ENCODE measurements around the gene ZC3HAV1.
A peak's percentile ranks its signal among the peaks of the same experiment; 100 is the strongest.
"Not testable (repeated sequence)": the region's sequence is repeated elsewhere in the genome, so short reads cannot be mapped to it uniquely, and the experiment has no call there.

The ZC3HAV1 gene

GRCh38 chr7:139112741-139113250 is 3.3 kb upstream of the ZC3HAV1 start:
- DNase-seq (ENCODE audit: low read depth) = no peak

DNA sequence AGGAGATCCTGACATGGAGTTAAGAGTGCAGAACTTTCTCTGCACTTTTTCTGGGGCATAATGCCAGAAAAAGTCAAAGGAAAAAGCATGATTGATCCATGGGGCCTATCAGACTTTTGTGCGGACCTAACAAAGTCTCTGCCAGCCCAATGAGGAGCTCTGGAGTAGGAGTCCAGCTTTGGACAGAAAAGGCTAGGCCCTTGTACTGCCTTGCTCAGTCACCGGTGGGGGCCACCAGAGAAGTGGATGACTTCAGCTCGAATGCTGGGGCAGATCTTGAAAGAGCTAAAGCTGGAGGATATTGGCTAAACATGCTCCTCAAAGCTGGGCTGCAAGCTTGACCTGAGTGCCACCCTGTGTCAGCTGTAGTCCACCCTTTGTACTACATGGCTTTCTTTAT is 2.8 kb upstream of the ZC3HAV1 start:
- no peak for DNase-seq (ENCODE audit: low read depth)

DNA sequence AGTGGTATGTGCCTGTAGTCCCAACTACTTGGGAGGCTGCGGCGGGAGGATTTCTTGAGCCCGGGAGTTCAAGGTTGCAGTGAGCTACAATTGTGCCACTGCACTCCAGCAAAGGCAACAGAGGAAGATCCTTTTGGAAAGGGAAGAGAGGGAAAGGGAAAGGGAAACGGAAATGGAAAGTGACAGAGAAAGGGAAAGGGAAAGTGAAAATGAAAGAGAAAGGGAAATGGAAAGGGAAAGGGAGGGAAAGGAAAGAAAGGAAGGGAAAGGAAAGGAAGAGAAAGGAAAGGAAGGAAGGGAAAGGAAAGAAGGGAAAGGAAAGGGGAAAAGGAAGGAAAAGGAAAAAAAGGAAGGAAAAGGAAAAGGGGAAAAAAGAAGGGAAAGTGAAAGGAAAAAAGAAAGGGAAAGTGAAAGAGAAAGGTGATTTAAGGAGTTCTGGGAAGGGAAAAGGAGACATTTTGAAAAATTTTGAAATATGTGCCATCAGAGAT is 2.3 kb upstream of the ZC3HAV1 start:
- DNase-seq (ENCODE audit: low read depth) = no peak

- DNase-seq (ENCODE audit: low read depth) = no peak
Observed at GRCh38 chr7:139111147-139111546, 1.6 kb upstream of the ZC3HAV1 start.

GRCh38 chr7:139109983-139110411 is 477 bp upstream of the ZC3HAV1 start:
- DNase-seq (ENCODE audit: low read depth) = no peak

DNA sequence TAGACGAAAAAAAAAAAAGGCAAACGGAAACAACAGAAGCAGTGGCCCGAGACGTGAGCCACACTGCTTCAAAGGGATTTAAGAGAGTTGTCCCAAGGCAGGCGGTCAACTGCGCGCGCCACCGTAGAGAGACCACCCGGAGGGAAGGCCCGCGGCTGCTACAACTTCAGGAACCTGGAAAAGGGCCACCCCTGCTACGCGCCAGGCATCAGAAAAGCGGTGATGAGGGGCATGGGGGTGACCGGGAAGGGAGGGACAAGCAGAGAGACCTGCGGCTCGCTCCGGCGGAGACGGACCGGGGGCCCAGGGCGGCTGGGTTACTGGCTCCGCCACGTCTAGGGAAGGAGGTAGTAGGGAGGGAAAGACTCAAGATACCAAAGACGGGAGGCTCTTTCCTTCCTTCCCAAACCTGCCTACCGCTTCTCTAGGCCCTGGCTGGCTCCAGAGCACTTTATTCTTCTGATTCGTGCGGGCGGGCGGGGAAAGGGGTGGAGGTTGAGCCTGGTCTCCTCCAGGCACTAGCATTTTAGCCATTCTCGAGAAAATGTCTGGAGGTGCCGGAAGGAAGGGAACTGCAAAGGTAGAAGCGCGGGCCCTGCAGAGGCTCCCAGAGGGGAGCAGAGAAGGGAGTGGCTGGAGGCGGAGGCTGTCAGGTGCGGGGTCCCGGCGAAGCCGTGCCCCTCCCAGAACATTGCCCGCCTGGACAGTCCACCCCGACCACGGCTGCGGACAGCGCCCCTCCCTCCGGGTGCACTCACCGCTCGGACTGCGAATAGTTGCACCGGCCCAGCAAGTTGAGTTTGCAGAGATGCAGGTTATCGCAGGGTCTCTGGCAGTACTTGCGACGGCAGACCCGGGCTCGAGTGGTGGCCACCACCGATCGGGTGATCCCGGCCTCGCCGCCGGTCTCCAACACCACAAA is 993 bp downstream of the ZC3HAV1 start:
- DNase-seq (ENCODE audit: low read depth) = no peak

DNA sequence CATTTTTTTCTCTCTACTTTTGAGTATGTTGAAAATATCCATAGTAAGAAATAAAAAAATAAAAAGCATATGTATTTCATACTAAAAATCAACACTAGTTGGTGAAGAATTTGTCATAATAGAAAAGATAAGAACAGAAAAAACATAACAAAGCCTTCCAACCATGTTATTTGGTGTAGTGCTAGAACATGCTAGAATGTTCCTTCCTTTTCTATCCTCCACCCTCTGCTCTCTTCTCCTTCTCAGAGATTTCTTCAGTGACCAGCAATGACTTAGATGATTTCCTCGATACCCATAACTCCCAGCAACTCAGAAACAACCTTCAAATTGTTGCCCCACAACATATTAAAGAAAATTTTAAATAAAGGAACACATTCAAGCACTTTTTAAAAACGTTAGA is 2.6 kb downstream of the ZC3HAV1 start:
- DNase-seq (ENCODE audit: low read depth) = no peak

- DNase-seq (ENCODE audit: low read depth) = not testable (repeated sequence)
Observed at GRCh38 chr7:139106227-139106626, 3.3 kb downstream of the ZC3HAV1 start.

DNA sequence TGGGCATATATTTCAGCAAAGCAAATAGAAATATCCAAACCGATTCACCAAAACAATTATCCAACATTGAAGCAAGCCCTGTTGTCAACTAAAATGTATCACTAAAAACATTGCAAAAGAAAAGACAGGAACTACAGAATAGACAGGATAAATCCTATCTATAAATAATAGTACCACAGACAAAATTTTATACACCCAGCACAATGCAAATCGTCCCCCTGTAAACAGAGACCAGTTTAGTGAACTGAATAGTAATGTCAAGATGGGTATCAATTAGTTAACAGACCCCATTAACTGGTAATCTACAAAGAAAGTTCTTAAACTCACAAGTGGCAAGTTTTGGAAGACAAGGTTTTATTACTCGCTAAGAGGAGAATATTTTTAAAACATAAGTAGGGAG is 4.0 kb downstream of the ZC3HAV1 start:
- no peak for DNase-seq (ENCODE audit: low read depth)

DNA sequence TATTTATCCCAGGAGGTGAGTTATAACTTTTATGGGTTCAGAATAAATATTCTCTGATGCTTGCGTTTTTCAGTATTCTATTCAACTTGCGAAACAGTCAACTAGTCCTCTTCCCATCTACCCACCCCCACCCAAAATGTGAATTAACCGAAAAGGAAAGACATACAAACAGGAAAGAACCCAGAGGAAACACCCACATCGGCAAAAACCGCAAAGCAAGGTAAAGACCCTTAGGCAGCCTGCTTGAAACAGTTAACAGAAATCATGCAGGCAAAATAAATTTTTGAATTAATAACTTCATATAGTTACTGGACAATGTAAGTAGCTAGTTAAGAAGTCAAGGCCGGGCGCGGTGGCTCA is 5.4 kb downstream of the ZC3HAV1 start:
- no peak for DNase-seq (ENCODE audit: low read depth)

GRCh38 chr7:139103057-139103815 is 6.3 kb downstream of the ZC3HAV1 start:
- DNase-seq (ENCODE audit: low read depth) = no peak

- DNase-seq (ENCODE audit: low read depth) = not testable (repeated sequence)
Observed at GRCh38 chr7:139101637-139102158, 7.8 kb downstream of the ZC3HAV1 start.

DNA sequence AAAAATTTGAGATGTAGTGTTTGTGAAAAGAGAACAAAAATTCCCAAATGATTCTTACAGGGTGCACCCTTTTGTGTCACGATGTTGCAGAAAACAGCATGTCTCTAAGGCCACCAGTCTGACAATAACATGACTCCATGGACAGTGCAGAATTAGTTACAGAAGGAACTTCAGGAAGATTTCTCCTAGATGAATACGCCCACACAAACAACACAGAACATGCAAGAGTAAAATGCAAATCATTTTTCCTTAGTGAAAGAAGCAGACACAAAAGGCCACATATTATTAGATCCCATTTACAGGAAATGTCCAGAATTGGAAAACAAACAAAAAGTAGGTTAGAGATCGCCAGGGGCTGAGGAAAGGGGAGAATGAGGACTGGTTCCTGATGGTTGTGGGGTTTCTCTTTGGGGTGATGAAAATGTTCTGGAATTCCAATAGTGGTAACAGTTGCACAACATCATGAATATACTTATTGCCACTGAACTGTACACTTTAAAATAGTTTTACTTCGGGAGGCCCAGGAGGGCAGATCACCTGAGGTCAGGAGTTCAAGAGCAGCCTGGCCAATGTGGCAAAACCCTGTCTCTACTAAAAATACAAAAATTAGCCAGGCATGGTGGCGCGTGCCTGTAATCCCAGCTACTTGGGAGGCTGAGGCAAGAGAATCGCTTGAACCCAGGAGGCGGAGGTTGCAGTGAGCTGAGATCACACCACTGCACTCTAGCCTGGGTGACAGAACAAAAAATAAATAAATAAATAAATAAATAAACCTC is 10.2 kb downstream of the ZC3HAV1 start:
- DNase-seq (ENCODE audit: low read depth) = no peak

GRCh38 chr7:139095194-139095659 is 14.3 kb downstream of the ZC3HAV1 start:
- DNase-seq (ENCODE audit: low read depth) = peak; percentile 78

GRCh38 chr7:139094596-139094995 is 14.9 kb downstream of the ZC3HAV1 start:
- DNase-seq (ENCODE audit: low read depth) = no peak

DNA sequence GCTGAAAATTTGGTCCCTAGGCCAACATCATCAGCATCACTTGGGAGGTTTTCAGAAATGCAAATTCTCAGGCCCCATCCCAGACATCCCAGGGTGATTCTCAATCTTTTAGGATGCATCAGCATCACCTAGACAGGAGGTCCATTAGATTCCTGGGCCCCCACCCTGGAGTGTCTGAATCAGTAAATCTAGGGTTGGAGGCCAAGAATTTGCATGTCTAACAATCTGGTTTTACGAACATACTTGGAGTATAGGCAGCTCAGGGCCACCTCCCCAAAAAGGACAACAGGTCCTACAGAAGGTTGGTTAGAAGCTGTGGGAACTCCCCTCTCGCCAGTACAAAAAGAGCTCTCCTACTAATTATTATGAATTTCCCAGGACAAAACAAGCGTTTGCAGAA is 15.5 kb downstream of the ZC3HAV1 start:
- no peak for DNase-seq (ENCODE audit: low read depth)

DNA sequence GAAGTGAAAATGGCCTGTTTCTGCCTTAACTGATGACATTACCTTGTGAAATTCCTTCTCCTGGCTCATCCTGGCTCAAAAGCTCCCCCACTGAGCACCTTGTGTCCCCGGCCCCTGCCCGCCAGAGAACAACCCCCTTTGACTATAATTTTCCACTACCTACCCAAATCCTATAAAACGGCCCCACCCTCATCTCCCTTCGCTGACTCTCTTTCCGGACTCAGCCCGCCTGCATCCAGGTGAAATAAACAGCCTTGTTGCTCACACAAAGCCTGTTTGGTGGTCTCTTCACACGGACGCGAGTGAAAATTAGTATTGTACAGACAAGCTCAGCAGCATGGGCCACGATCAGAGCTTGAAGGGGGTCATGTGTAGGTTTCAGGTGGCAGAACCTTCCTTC is 16.0 kb downstream of the ZC3HAV1 start:
- DNase-seq (ENCODE audit: low read depth) = not testable (repeated sequence)

DNA sequence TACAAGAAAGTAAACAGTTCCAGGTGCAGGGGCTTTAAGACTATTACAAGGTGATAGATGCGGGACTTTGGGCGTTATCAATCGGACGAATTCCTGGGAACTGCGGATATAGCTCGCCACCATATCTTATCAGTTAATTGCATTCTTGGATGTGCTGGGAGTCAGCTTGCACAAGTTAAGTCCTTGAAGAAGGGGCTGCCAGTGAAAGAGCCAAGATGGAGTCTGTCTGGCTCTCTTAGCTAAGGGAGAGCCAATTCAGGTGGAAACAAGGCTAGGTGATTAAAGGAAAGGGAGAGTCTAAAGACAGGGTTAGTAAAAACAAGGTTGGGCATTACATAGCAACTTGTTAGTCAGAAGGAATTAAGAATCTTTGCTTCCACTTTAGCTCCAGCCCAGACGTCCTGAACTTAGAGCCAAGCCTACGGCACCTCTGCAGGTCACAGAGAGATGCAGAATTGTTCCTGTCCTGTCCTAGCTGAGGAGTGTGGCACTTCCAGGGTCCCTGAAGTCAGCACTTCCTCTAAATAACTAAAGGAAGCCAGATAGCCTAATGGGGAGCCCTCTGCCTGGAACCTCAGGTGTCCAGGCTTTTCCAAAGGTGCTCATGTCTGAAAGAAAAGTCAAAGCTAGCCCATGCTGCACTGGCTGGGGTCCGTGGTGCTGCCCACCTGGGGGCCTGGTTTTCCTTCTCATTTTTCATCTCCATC is 17.3 kb downstream of the ZC3HAV1 start:
- no peak for DNase-seq (ENCODE audit: low read depth)

- no peak for DNase-seq (ENCODE audit: low read depth)
Observed at GRCh38 chr7:139091677-139091996, 17.9 kb downstream of the ZC3HAV1 start.

DNA sequence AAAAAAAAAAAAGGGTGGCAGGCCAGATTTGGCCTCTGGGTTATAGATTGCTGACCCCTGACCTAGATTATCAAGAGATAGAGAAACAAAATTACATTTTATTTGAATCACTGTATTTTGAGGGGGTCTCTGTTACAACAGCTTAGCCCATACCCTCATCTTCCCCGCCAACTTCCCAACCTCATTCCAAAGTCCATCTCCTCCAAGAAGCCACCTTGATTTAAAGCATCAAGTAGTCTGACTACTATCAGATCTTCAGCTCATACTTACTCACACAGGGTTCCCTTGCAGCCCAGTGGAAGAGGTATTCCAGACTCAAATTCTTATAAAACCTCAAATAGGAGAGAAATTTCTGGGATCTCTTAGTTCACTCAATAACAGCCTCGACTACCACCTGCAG is 20.4 kb downstream of the ZC3HAV1 start:
- no peak for DNase-seq (ENCODE audit: low read depth)

GRCh38 chr7:139088268-139088667 is 21.3 kb downstream of the ZC3HAV1 start:
- no peak for DNase-seq (ENCODE audit: low read depth)
